Epithelial cell of proximal tubule (primary cell): ENCODE measurements around the gene GKN2. TPM values are rescaled to one million over a fixed set of nuclear protein-coding genes. Genes with fewer than 3 reads are reported as not detected.

Experiments used
- DNase-seq: peaks from one replicate; pipeline ENCODE4 v3.0.0-alpha.2; 2011; ENCODE audit warnings: low read depth
- H3K4me3 ChIP-seq: 2 replicates; pipeline ENCODE4 v1.5.1; 2011; ENCODE audit warnings: low read depth, mild to moderate bottlenecking, low read length
- CTCF ChIP-seq: conservative IDR thresholded peaks from 2 replicates; pipeline ENCODE4 v1.5.1; 2012; ENCODE audit warnings: low read depth, mild to moderate bottlenecking, low read length
- total RNA-seq: library from RNA; depleted of rRNA; stranded (reverse); fragments of >200 nt; gene quantifications from 2 replicates; pipeline ENCODE4 v1.2.3, GENCODE V29; 2015

The GKN2 gene
- total RNA-seq, 1 donor from 2014 or later: not detected

- peak; percentile 96 for TF ChIP-seq CTCF
- no peak for DNase-seq
- H3K4me3 ChIP-seq: no peak overlapping the region
These were observed 42.7 kb downstream of the GKN2 start for GRCh38 chr2:68909793-68910674.

GRCh38 chr2:68908392-68908970 lies 44.2 kb downstream of the GKN2 start:
- TF ChIP-seq CTCF: no peak
- DNase-seq: peak; percentile 70
- no peak overlapping the region for H3K4me3 ChIP-seq

GRCh38 chr2:68907920-68908253 lies 44.8 kb downstream of the GKN2 start:
- no peak for TF ChIP-seq CTCF
- DNase-seq: no peak
- H3K4me3 ChIP-seq: no peak overlapping the region

GRCh38 chr2:68907232-68907919 lies 45.3 kb downstream of the GKN2 start:
- DNase-seq: no peak
- TF ChIP-seq CTCF: no peak
- H3K4me3 ChIP-seq: no peak overlapping the region

GRCh38 chr2:68906716-68907115 lies 46.0 kb downstream of the GKN2 start:
- no peak for TF ChIP-seq CTCF
- H3K4me3 ChIP-seq: no peak overlapping the region
- DNase-seq: no peak

GRCh38 chr2:68905116-68905515 lies 47.6 kb downstream of the GKN2 start:
- DNase-seq: no peak
- TF ChIP-seq CTCF: no peak
- H3K4me3 ChIP-seq: no peak overlapping the region
